HUES64 (cell line): Measurements from ENCODE around the gene CCDC141.

Source experiments
- H3K27ac ChIP-seq: 2 replicates; pipeline ENCODE4 v1.7.0; 2013; ENCODE audit warnings: low read depth, low read length, inconsistent platforms
- H3K27me3 ChIP-seq: 2 replicates; pipeline ENCODE4 v1.6.1; 2013; ENCODE audit warnings: mild to moderate bottlenecking, low read length; ENCODE audit not compliant: insufficient read depth
- H3K36me3 ChIP-seq: 2 replicates; pipeline ENCODE4 v1.6.1; 2013; ENCODE audit warnings: mild to moderate bottlenecking, low read length; ENCODE audit not compliant: insufficient read depth
- H3K4me1 ChIP-seq: 2 replicates; pipeline ENCODE4 v1.6.1; 2013; ENCODE audit warnings: mild to moderate bottlenecking, low read length, moderate library complexity; ENCODE audit not compliant: insufficient read depth
- H3K4me3 ChIP-seq: 2 replicates; pipeline ENCODE4 v1.5.1; 2013; ENCODE audit warnings: mild to moderate bottlenecking, low read length, moderate library complexity
- H3K9ac ChIP-seq: 2 replicates; pipeline ENCODE4 v1.6.1; 2013; ENCODE audit warnings: mild to moderate bottlenecking, low read depth, low read length
- H3K9me3 ChIP-seq: 2 replicates; pipeline ENCODE4 v1.6.1; 2013; ENCODE audit warnings: low read depth, low read length; ENCODE audit not compliant: insufficient read depth
- WGBS: fragments of 150-250, 120-280 bp; methylation state at CpG from one replicate; pipeline ENCODE4 v1.1.7; 2013; ENCODE audit warnings: missing lambda C conversion rate; 5-methylcytosine and 5-hydroxymethylcytosine counted together

The CCDC141 gene

DNA sequence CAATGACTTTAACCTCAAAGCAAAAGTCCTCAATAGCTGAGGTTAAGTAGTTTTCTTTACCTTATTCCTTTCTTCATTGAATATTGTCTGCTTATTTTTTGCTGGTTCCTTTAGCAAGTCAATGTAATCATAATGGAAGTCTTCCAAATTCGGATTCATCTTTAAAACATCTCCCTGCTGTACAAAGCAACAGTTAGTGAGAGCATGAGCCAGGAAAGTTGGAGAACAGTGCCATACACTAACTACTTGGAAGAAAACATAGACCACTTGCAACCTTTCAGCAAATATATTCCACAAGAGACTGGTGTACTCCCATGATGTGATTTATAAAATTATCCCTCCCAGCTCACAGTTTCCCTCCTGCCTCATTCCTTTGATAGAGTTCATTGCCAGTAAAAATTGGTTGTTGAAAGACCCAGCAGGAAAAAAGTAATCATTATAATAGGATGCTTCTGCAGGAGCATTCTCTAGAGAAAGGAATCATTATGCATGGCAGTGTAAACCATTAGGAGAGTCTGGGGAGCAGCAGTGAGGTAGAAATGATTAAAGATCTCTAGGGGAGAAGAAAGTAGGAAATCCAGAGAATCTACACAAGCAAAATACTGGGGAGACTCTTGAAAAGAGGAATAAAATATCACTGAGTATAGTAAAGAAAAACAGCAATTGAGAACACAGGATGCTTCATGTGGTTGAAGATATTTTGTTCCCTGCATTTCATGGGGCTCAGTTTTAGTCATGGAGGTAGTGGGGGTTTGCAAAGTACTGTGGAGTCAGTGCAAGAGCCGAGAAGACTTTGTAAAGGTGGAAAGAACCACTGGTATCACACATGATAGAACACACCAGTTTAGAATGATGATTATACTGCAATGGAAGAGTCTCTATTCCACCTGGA is 204.1 kb downstream of the CCDC141 start:
- H3K4me3 ChIP-seq, result no peak overlapping the region
- no peaks in the 10 kb centered on the region; the same call in 1 of the 2 replicates for H3K36me3 ChIP-seq
- H3K9me3 ChIP-seq, result no peaks in the 10 kb centered on the region
- WGBS, result 80% methylated on average over 1 of the region's 2 CpGs
- H3K27ac ChIP-seq, result peak overlapping the region; percentile 56; the same call in 1 of the 2 replicates
- H3K4me1 ChIP-seq, result peaks cover 19% of the 10 kb centered on the region
- H3K27me3 ChIP-seq, result no peaks in the 10 kb centered on the region
- H3K9ac ChIP-seq, result no peak overlapping the region

GRCh38 chr2:178844701-178845100 is 205.2 kb downstream of the CCDC141 start:
- no peaks in the 10 kb centered on the region for H3K27me3 ChIP-seq

DNA sequence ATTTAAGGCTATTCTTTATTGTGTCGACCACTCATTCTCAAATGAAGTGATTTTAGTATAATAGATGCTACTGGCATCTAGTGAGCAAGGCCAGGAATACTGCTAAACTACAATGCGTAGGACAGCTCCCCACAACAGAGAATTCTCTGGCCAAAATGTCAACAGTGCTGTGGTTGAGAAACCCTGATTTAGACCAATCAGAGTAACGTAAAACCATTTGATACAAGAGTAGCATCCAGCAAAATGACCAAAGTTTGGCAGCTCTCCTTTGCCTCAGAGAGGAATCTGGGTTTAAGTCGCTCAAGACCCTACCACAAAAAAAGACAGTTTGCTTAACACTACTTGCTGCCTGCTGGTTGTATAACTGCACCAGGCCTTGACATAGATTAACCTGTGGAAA is 205.7 kb downstream of the CCDC141 start:
- H3K27me3 ChIP-seq, result no peaks in the 10 kb centered on the region
- peaks cover 19% of the 10 kb centered on the region for H3K4me1 ChIP-seq
- no peak overlapping the region for H3K4me3 ChIP-seq
- no peak overlapping the region for H3K27ac ChIP-seq
- H3K9me3 ChIP-seq, result no peaks in the 10 kb centered on the region
- no peaks in the 10 kb centered on the region; the same call in 1 of the 2 replicates for H3K36me3 ChIP-seq
- WGBS, result 95% methylated on average over 4 of the region's 4 CpGs
- H3K9ac ChIP-seq, result no peak overlapping the region

More at GRCh38 chr2:178844701-178845100, 205.2 kb downstream of the CCDC141 start:
- Histone ChIP-seq H3K27ac (no peak overlapping the region), H3K4me1 (peaks cover 19% of the 10 kb centered on the region), H3K4me3 (no peak overlapping the region), H3K9me3 (no peaks in the 10 kb centered on the region), H3K36me3 (no peaks in the 10 kb centered on the region; the same call in 1 of the 2 replicates), H3K9ac (no peak overlapping the region)
- 90% methylated on average over 1 of the region's 2 CpGs for WGBS

GRCh38 chr2:178843697-178844096 is 206.2 kb downstream of the CCDC141 start:
- WGBS, result 100% methylated on average over 1 of the region's 1 CpG
- peaks cover 19% of the 10 kb centered on the region for H3K4me1 ChIP-seq
- H3K27me3 ChIP-seq, result no peaks in the 10 kb centered on the region
- no peak overlapping the region for H3K9ac ChIP-seq
- H3K27ac ChIP-seq, result no peak overlapping the region
- H3K4me3 ChIP-seq, result no peak overlapping the region
- H3K36me3 ChIP-seq, result no peaks in the 10 kb centered on the region; the same call in 1 of the 2 replicates
- no peaks in the 10 kb centered on the region for H3K9me3 ChIP-seq

DNA sequence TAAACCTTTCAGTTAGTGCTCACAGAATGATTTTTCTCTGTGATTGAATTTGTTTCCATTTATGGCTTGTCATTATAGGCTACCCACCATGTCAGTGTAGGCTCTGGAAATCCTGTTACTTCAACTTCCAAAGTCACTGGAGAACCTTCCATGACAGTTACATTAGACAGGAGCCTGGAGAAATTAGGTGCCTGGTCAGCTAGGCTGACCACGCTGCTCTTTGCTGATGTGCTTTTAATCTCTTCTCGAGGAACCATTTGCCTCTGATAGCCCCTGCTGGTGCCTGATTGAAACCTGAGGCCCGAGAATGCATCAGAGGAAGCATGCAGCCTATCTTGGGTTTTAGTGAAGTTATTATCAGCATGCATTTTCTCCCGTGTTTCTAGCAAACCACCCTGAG is 213.1 kb downstream of the CCDC141 start:
- H3K9me3 ChIP-seq, result no peaks in the 10 kb centered on the region
- no peaks in the 10 kb centered on the region for H3K36me3 ChIP-seq
- no peaks in the 10 kb centered on the region for H3K27me3 ChIP-seq
- 75% methylated on average over 4 of the region's 4 CpGs for WGBS
- H3K4me3 ChIP-seq, result no peak overlapping the region
- no peaks in the 10 kb centered on the region; the same call in 1 of the 2 replicates for H3K4me1 ChIP-seq
- H3K27ac ChIP-seq, result no peak overlapping the region
- H3K9ac ChIP-seq, result no peak overlapping the region

DNA sequence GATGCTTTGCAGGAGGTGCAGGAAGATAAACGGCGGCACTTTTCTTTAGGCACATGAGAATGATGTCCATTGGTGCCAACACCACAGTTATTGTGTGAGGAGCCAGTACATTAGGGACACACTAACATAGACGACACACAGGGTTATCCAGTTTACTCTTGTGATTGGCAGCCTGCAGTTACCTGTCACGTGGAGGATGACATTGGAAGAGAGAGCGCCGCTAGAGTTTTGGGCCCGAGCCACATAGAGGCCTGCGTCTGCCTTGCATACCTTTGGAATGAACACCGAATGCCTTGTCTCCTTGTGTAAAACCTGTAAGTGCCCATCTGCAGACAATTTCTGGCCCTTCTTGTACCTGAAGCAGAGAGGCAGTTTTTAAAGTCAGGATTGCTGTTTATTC is 215.9 kb downstream of the CCDC141 start:
- Histone ChIP-seq H3K4me1 (no peaks in the 10 kb centered on the region; the same call in 1 of the 2 replicates), H3K9ac (no peak overlapping the region), H3K4me3 (no peak overlapping the region), H3K27ac (no peak overlapping the region), H3K9me3 (no peaks in the 10 kb centered on the region), H3K27me3 (no peaks in the 10 kb centered on the region), H3K36me3 (no peaks in the 10 kb centered on the region)
- WGBS, result 91% methylated on average over 9 of the region's 9 CpGs

GRCh38 chr2:178833382-178833781 is 216.6 kb downstream of the CCDC141 start:
- Histone ChIP-seq H3K9ac (no peak overlapping the region), H3K36me3 (no peaks in the 10 kb centered on the region), H3K4me1 (peaks cover 1% of the 10 kb centered on the region; the same call in 1 of the 2 replicates), H3K4me3 (no peak overlapping the region), H3K27me3 (no peaks in the 10 kb centered on the region), H3K27ac (no peak overlapping the region), H3K9me3 (no peaks in the 10 kb centered on the region)
- 95% methylated on average over 5 of the region's 5 CpGs for WGBS

GRCh38 chr2:178830451-178830850 is 219.5 kb downstream of the CCDC141 start:
- Histone ChIP-seq H3K27ac (no peak overlapping the region), H3K4me1 (0 out of 2 replicates have a peak, but pooled peaks cover 8% of the 10 kb centered on the region), H3K9ac (no peak overlapping the region), H3K36me3 (no peaks in the 10 kb centered on the region), H3K4me3 (no peak overlapping the region), H3K9me3 (no peaks in the 10 kb centered on the region; the same call in 1 of the 2 replicates), H3K27me3 (no peaks in the 10 kb centered on the region)
- 86% methylated on average over 2 of the region's 2 CpGs for WGBS

- WGBS, result 94% methylated on average over 3 of the region's 3 CpGs
- H3K27ac ChIP-seq, result no peak overlapping the region
- H3K36me3 ChIP-seq, result no peaks in the 10 kb centered on the region
- no peak overlapping the region for H3K9ac ChIP-seq
- 0 out of 2 replicates have a peak, but pooled peaks cover 8% of the 10 kb centered on the region for H3K4me1 ChIP-seq
- H3K4me3 ChIP-seq, result no peak overlapping the region
- no peaks in the 10 kb centered on the region; the same call in 1 of the 2 replicates for H3K9me3 ChIP-seq
- H3K27me3 ChIP-seq, result no peaks in the 10 kb centered on the region
Measured at GRCh38 chr2:178829981-178830380, 220.0 kb downstream of the CCDC141 start.

DNA sequence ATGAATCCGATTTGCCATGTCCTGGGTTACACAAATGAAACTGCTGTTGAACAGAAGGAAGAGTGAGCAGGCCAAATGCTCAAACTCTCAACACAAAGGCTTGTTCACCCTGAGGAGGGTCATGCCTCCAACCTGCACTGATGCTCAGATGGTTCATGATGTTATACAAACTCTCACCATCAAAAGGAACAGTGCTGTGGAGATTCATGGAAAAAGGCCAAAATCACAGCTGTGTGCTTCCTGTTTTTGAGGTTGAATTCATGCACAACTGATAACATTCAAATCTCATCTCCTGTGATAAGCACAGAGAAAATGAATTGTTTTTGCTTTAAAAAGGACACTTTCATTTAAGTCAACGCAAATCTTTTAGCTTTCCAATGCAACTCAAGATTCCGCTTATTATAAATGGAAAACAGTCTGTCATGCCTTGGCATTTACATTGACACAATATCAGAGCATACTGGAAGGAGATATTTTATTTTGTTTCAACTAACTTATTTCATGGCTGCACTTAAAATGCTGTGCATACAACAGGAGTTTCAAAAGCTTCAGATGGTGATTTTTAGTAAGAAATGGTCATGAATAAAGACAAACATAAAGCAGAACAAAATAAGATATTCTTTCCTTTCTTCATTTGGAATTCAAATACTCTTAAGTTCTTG is 220.5 kb downstream of the CCDC141 start:
- no peak overlapping the region for H3K27ac ChIP-seq
- no peaks in the 10 kb centered on the region; the same call in 1 of the 2 replicates for H3K9me3 ChIP-seq
- no peak overlapping the region for H3K4me3 ChIP-seq
- H3K4me1 ChIP-seq, result 0 out of 2 replicates have a peak, but pooled peaks cover 8% of the 10 kb centered on the region
- no peak overlapping the region for H3K9ac ChIP-seq
- H3K27me3 ChIP-seq, result no peaks in the 10 kb centered on the region
- 99% methylated on average over 3 of the region's 3 CpGs for WGBS
- no peaks in the 10 kb centered on the region for H3K36me3 ChIP-seq

GRCh38 chr2:178828486-178828881 is 221.5 kb downstream of the CCDC141 start:
- WGBS, result 92% methylated on average over 4 of the region's 4 CpGs
- Histone ChIP-seq H3K4me1 (0 out of 2 replicates have a peak, but pooled peaks cover 8% of the 10 kb centered on the region), H3K27ac (no peak overlapping the region), H3K9ac (no peak overlapping the region), H3K36me3 (no peaks in the 10 kb centered on the region), H3K4me3 (no peak overlapping the region), H3K27me3 (no peaks in the 10 kb centered on the region), H3K9me3 (no peaks in the 10 kb centered on the region; the same call in 1 of the 2 replicates)
